ENCODE measurements around the gene PCDH9.

Gene PCDH9

GRCh38 chr13:66369666-66370065, 860.5 kb downstream of the PCDH9 start:
- no peak for DNase-seq (ENCODE audit: low read depth)

GRCh38 chr13:66367356-66367755, 862.8 kb downstream of the PCDH9 start:
- DNase-seq (ENCODE audit: low read depth): no peak
- no peak for TF ChIP-seq CTCF (conservative IDR thresholded peaks at IDR 0.05; ENCODE audit: control insufficient read depth, insufficient read depth, low read depth, low read length)
- no peak overlapping the region for H3K4me3 ChIP-seq (ENCODE audit: control insufficient read depth, low read depth, low read length)

More at GRCh38 chr13:66369666-66370065, 860.5 kb downstream of the PCDH9 start:
- H3K4me3 ChIP-seq (ENCODE audit: control insufficient read depth, low read depth, low read length): no peak overlapping the region
- no peak for TF ChIP-seq CTCF (conservative IDR thresholded peaks at IDR 0.05; ENCODE audit: control insufficient read depth, insufficient read depth, low read depth, low read length)

- H3K4me3 ChIP-seq (ENCODE audit: control insufficient read depth, low read depth, low read length): no peak overlapping the region
- no peak for DNase-seq (ENCODE audit: low read depth)
- no peak for TF ChIP-seq CTCF (conservative IDR thresholded peaks at IDR 0.05; ENCODE audit: control insufficient read depth, insufficient read depth, low read depth, low read length)
These were observed 865.0 kb downstream of the PCDH9 start for GRCh38 chr13:66365101-66365500.

- no peak for DNase-seq (ENCODE audit: low read depth)
- TF ChIP-seq CTCF (conservative IDR thresholded peaks at IDR 0.05; ENCODE audit: control insufficient read depth, insufficient read depth, low read depth, low read length): no peak
- H3K4me3 ChIP-seq (ENCODE audit: control insufficient read depth, low read depth, low read length): no peak overlapping the region
These were observed 865.8 kb downstream of the PCDH9 start for GRCh38 chr13:66364346-66364745.

- no peak for TF ChIP-seq CTCF (conservative IDR thresholded peaks at IDR 0.05; ENCODE audit: control insufficient read depth, insufficient read depth, low read depth, low read length)
- H3K4me3 ChIP-seq (ENCODE audit: control insufficient read depth, low read depth, low read length): no peak overlapping the region
- no peak for DNase-seq (ENCODE audit: low read depth)
These were observed 867.7 kb downstream of the PCDH9 start for GRCh38 chr13:66362485-66362884.

GRCh38 chr13:66359910-66360552, 870.1 kb downstream of the PCDH9 start:
- no peak for DNase-seq (ENCODE audit: low read depth)
- no peak for TF ChIP-seq CTCF (conservative IDR thresholded peaks at IDR 0.05; ENCODE audit: control insufficient read depth, insufficient read depth, low read depth, low read length)
- H3K4me3 ChIP-seq (ENCODE audit: control insufficient read depth, low read depth, low read length): no peak overlapping the region

- H3K4me3 ChIP-seq (ENCODE audit: control insufficient read depth, low read depth, low read length): no peak overlapping the region
- no peak for DNase-seq (ENCODE audit: low read depth)
- no peak for TF ChIP-seq CTCF (conservative IDR thresholded peaks at IDR 0.05; ENCODE audit: control insufficient read depth, insufficient read depth, low read depth, low read length)
These were observed 870.7 kb downstream of the PCDH9 start for GRCh38 chr13:66359393-66359792.
